HG02981 (cell line): Measurements from ENCODE around the gene BEND4.

Source experiments
- ATAC-seq: cut with Tn5 transposase; IDR thresholded peaks from one replicate; pipeline ENCODE4 v1.9.1; 2021; ENCODE audit warnings: mild to moderate bottlenecking, moderate library complexity; ENCODE audit not compliant: unreplicated experiment

Gene BEND4

GRCh38 chr4:42112846-42113245 lies 39.6 kb downstream of the BEND4 start:
- ATAC-seq, result no peak

- ATAC-seq, result no peak
Measured at GRCh38 chr4:42104521-42104920, 47.9 kb downstream of the BEND4 start.

- no peak for ATAC-seq
Measured at GRCh38 chr4:42101446-42101975, 50.9 kb downstream of the BEND4 start.

- ATAC-seq, result no peak
Measured at GRCh38 chr4:42088386-42088785, 64.1 kb downstream of the BEND4 start.

- no peak for ATAC-seq
Measured at GRCh38 chr4:42083816-42084215, 68.6 kb downstream of the BEND4 start.

- peak; percentile 47 for ATAC-seq
Measured at GRCh38 chr4:42080306-42080705, 72.1 kb downstream of the BEND4 start.

GRCh38 chr4:42078184-42078801 lies 74.2 kb downstream of the BEND4 start:
- peak; percentile 87 for ATAC-seq

GRCh38 chr4:42074294-42074693 lies 78.2 kb downstream of the BEND4 start:
- no peak for ATAC-seq

GRCh38 chr4:42070463-42070862 lies 82.0 kb downstream of the BEND4 start:
- ATAC-seq, result no peak

GRCh38 chr4:42067264-42067663 lies 85.2 kb downstream of the BEND4 start:
- ATAC-seq, result no peak

GRCh38 chr4:42066402-42066801 lies 86.1 kb downstream of the BEND4 start:
- no peak for ATAC-seq
